ENCODE measurements around the gene BIN2. TPM values are rescaled to one million over a fixed set of nuclear protein-coding genes. Genes with fewer than 3 reads are reported as not detected.

The BIN2 gene
- total and polyA plus RNA-seq, 2 of the 4 experiments (the other 2 are of a cell fraction), result not detected

DNA sequence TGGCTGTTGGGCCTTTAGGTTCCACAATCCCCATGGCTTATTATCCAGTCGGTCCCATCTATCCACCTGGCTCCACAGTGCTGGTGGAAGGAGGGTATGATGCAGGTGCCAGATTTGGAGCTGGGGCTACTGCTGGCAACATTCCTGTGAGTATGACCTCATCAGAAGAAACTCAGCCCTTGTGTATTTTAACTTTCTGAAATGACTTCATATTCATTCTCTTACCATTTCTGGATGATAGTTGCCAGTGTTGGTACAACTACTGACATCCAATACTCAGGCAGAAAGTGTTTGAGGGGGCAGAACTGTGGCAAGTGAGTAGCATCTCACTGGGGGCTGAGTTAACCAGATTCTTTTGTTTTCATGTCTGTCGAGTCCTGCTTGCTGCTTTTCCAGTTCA lies 83.0 kb downstream of the BIN2 start:
- Histone ChIP-seq H2AK5ac (ENCODE audit: low read depth, low read length) (0 out of 2 replicates have a peak overlapping the region, but pooled peaks have one; percentile 14), H2AK9ac (replicated peaks; ENCODE audit: low read depth, low read length, poor library complexity) (no peak overlapping the region), H3K56ac (ENCODE audit: extremely low read depth, insufficient read depth, low read length) (no peak overlapping the region), H3K9ac (ENCODE audit: low read depth, low read length) (0 out of 2 replicates have a peak overlapping the region, but pooled peaks have one; percentile 23), H3K9me1 (ENCODE audit: insufficient read depth, low read length) (peaks cover 18% of the 10 kb centered on the region), H4K5ac (ENCODE audit: low read depth, low read length) (no peak overlapping the region), H3K14ac (replicated peaks; ENCODE audit: low read depth, low read length) (no peak overlapping the region), H4K91ac (ENCODE audit: insufficient read depth, low read depth, low read length) (no peak overlapping the region), H3K4me2 (ENCODE audit: low read depth, low read length) (peak overlapping the region; percentile 61), H3K23ac (ENCODE audit: low read depth, low read length) (no peak overlapping the region), H3K9me3 (ENCODE audit: control insufficient read depth, insufficient read depth, low read length) (no peaks in the 10 kb centered on the region), H3K36me3 (ENCODE audit: control insufficient read depth, insufficient read depth, low read length) (peaks cover 33% of the 10 kb centered on the region), H4K20me1 (ENCODE audit: insufficient read depth, low read length) (peaks cover 9% of the 10 kb centered on the region; the same call in 1 of the 2 replicates), H4K8ac (ENCODE audit: low read depth in 2 of 2, low read length in 2 of 2) (no peak overlapping the region), H2BK20ac (ENCODE audit: low read depth, low read length) (no peak overlapping the region), H2AFZ (replicated peaks; ENCODE audit: low read length, poor library complexity) (no peak overlapping the region), H3K79me1 (ENCODE audit: low read depth in 1 of 2, low read length in 2 of 2) (peaks cover 27 to 65% of the 10 kb centered on the region in 2 experiments), H2BK5ac (ENCODE audit: low read depth, low read length, poor library complexity, severe bottlenecking) (peak overlapping the region; percentile 59), H3K27me3 (ENCODE audit: control insufficient read depth, insufficient read depth, low read length) (no peaks in the 10 kb centered on the region), H3K4me3 (ENCODE audit: insufficient read depth, low read depth, low read length) (no peak overlapping the region), H3K4me1 (ENCODE audit: control insufficient read depth, insufficient read depth, low read length) (peaks cover 8% of the 10 kb centered on the region), H2BK120ac (ENCODE audit: low read depth, low read length) (no peak overlapping the region), H3K27ac (ENCODE audit: insufficient read depth, low read length) (peak overlapping the region; percentile 38; the same call in 1 of the 2 replicates), H3K18ac (ENCODE audit: low read depth, low read length) (no peak overlapping the region), H3K4ac (ENCODE audit: low read depth, low read length) (no peak overlapping the region), H2BK15ac (ENCODE audit: low read depth, low read length) (no peak overlapping the region)
- ATAC-seq (ENCODE audit: low read depth) (peak; percentile 8), DNase-seq (peak; percentile 83)
- in situ Hi-C loops (cut with MboI; ENCODE audit: low sequenced_read_pairs) (no loop called here), intact Hi-C loops (cut with micrococcal nuclease) (no loop called here), dilution Hi-C loops (cut with HindIII; ENCODE audit: low sequenced_read_pairs, unreplicated experiment) (no loop called here)
- ChIA-PET CTCF (interaction anchor here (0.9 kb wide), 1 partner anchor 12 kb away, joined by 4 read pairs; no protein-coding TSS in a partner anchor), POLR2A (ENCODE audit: unreplicated experiment) (interaction anchor here (0.6 kb wide), 1 partner anchor 30 kb away, joined by 3 read pairs; the partner anchor contains the start of gene SMAGP)
- WGBS, 2 experiments (ENCODE audit: extremely low coverage in 2 of 2, insufficient read length in 1 of 2), result 60% methylated on average over 1 of the region's 2 CpGs; no CpG with 5 or more reads in 1 of the 2 experiments
- TF ChIP-seq CEBPB (IDR thresholded peaks at IDR 0.05; ENCODE audit: low read depth, low read length) (peak; percentile 27; the same call in 1 of the 2 replicates), NFE2L2 (IDR thresholded peaks at IDR 0.05; ENCODE audit: low read depth, low read length) (no peak), BHLHE40 (IDR thresholded peaks at IDR 0.05; ENCODE audit: low read depth, low read length) (no peak)
- no TSS peak for BruUV-seq (replicated peaks)

Measured in IMR-90 (cell line).